ENCODE measurements around the gene PIGQ.

Gene PIGQ

GRCh38 chr16:630815-631405 lies 61.1 kb downstream of the PIGQ start, which contains the start of gene WFIKKN1:
Gene WFIKKN1 (plus strand): TSS chr16:630985. CDS start chr16:631254, 269 bp downstream.
- Histone ChIP-seq H3K9me2 (replicated peaks; ENCODE audit: insufficient read depth, low read length) (no peaks in the 10 kb centered on the region), H3K27ac (ENCODE audit: low read depth, low read length) (no peak within 1 kb of the TSS), H4K20me1 (ENCODE audit: low read depth, low read length) (no peaks in the 10 kb centered on the region), H2AFZ (ENCODE audit: low read depth, low read length, severe bottlenecking) (no peak within 1 kb of the TSS), H3K9me3 (ENCODE audit: insufficient read depth, low read length) (no peaks in the 10 kb centered on the region), H3F3A (ENCODE audit: insufficient read depth) (no peaks in the 10 kb centered on the region), H3K79me2 (ENCODE audit: insufficient read depth, low read length) (no peaks in the 10 kb centered on the region), H3K36me3 (ENCODE audit: low read length) (no peaks in the 10 kb centered on the region), H3K9ac (ENCODE audit: low read length) (no peak within 1 kb of the TSS), H3K4me3 (ENCODE audit: insufficient read depth, low read length, poor library complexity, severe bottlenecking) (no peak within 1 kb of the TSS), H3K27me3 (ENCODE audit: low read length) (no peaks in the 10 kb centered on the region), H3K4me2 (ENCODE audit: low read depth, low read length, poor library complexity, severe bottlenecking) (no peak within 1 kb of the TSS)
- TF ChIP-seq, protein P1, sequence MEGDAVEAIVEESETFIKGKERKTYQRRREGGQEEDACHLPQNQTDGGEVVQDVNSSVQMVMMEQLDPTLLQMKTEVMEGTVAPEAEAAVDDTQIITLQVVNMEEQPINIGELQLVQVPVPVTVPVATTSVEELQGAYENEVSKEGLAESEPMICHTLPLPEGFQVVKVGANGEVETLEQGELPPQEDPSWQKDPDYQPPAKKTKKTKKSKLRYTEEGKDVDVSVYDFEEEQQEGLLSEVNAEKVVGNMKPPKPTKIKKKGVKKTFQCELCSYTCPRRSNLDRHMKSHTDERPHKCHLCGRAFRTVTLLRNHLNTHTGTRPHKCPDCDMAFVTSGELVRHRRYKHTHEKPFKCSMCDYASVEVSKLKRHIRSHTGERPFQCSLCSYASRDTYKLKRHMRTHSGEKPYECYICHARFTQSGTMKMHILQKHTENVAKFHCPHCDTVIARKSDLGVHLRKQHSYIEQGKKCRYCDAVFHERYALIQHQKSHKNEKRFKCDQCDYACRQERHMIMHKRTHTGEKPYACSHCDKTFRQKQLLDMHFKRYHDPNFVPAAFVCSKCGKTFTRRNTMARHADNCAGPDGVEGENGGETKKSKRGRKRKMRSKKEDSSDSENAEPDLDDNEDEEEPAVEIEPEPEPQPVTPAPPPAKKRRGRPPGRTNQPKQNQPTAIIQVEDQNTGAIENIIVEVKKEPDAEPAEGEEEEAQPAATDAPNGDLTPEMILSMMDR (IDR thresholded peaks at IDR 0.05; ENCODE audit: insufficient read depth, low read length, poor library complexity, severe bottlenecking): no peak
- TF ChIP-seq EZH2phosphoT487 (conservative IDR thresholded peaks at IDR 0.05; ENCODE audit: low read length): no peak

- Histone ChIP-seq H3K36me3 (ENCODE audit: low read length) (no peaks in the 10 kb centered on the region), H4K20me1 (ENCODE audit: low read depth, low read length) (no peaks in the 10 kb centered on the region), H3K4me2 (ENCODE audit: low read depth, low read length, poor library complexity, severe bottlenecking) (no peak overlapping the region)
These were observed 62.1 kb downstream of the PIGQ start for GRCh38 chr16:631808-632358.

DNA sequence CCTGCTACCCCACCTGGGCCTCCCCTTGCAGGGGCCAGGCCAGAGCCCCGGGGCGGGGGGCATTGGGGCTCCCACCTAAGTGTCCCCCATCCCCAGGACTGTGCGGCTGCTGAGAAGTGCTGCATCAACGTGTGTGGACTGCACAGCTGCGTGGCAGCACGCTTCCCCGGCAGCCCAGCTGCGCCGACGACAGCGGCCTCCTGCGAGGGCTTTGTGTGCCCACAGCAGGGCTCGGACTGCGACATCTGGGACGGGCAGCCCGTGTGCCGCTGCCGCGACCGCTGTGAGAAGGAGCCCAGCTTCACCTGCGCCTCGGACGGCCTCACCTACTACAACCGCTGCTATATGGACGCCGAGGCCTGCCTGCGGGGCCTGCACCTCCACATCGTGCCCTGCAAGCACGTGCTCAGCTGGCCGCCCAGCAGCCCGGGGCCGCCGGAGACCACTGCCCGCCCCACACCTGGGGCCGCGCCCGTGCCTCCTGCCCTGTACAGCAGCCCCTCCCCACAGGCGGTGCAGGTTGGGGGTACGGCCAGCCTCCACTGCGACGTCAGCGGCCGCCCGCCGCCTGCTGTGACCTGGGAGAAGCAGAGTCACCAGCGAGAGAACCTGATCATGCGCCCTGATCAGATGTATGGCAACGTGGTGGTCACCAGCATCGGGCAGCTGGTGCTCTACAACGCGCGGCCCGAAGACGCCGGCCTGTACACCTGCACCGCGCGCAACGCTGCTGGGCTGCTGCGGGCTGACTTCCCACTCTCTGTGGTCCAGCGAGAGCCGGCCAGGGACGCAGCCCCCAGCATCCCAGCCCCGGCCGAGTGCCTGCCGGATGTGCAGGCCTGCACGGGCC lies 62.9 kb downstream of the PIGQ start:
- Histone ChIP-seq H3K36me3 (ENCODE audit: low read length) (no peaks in the 10 kb centered on the region), H3K27me3 (ENCODE audit: low read length) (no peaks in the 10 kb centered on the region)
- TF ChIP-seq EZH2phosphoT487 (conservative IDR thresholded peaks at IDR 0.05; ENCODE audit: low read length): no peak
- TF ChIP-seq, protein P1 (IDR thresholded peaks at IDR 0.05; ENCODE audit: insufficient read depth, low read length, poor library complexity, severe bottlenecking): no peak

More at GRCh38 chr16:631808-632358, 62.1 kb downstream of the PIGQ start:
- TF ChIP-seq, protein P1 (IDR thresholded peaks at IDR 0.05; ENCODE audit: insufficient read depth, low read length, poor library complexity, severe bottlenecking): no peak
- no peak for TF ChIP-seq EZH2phosphoT487 (conservative IDR thresholded peaks at IDR 0.05; ENCODE audit: low read length)
- Histone ChIP-seq H3K27me3 (ENCODE audit: low read length) (no peaks in the 10 kb centered on the region), H3K9ac (ENCODE audit: low read length) (no peak overlapping the region), H3K9me3 (ENCODE audit: insufficient read depth, low read length) (no peaks in the 10 kb centered on the region), H3F3A (ENCODE audit: insufficient read depth) (no peaks in the 10 kb centered on the region; the same call in 1 of the 2 replicates), H3K27ac (ENCODE audit: low read depth, low read length) (no peak overlapping the region), H3K9me2 (replicated peaks; ENCODE audit: insufficient read depth, low read length) (no peaks in the 10 kb centered on the region), H2AFZ (ENCODE audit: low read depth, low read length, severe bottlenecking) (no peak overlapping the region), H3K79me2 (ENCODE audit: insufficient read depth, low read length) (no peaks in the 10 kb centered on the region), H3K4me3 (ENCODE audit: insufficient read depth, low read length, poor library complexity, severe bottlenecking) (no peak overlapping the region)

More for the DNA sequence above, 62.9 kb downstream of the PIGQ start:
- no peaks in the 10 kb centered on the region for H3K9me2 ChIP-seq (replicated peaks; ENCODE audit: insufficient read depth, low read length)
- no peak overlapping the region for H3K4me3 ChIP-seq (ENCODE audit: insufficient read depth, low read length, poor library complexity, severe bottlenecking)
- no peaks in the 10 kb centered on the region for H3K79me2 ChIP-seq (ENCODE audit: insufficient read depth, low read length)
- no peak overlapping the region for H3K27ac ChIP-seq (ENCODE audit: low read depth, low read length)
- H3F3A ChIP-seq (ENCODE audit: insufficient read depth): no peaks in the 10 kb centered on the region; the same call in 1 of the 2 replicates
- no peaks in the 10 kb centered on the region for H3K9me3 ChIP-seq (ENCODE audit: insufficient read depth, low read length)
- no peak overlapping the region for H3K4me2 ChIP-seq (ENCODE audit: low read depth, low read length, poor library complexity, severe bottlenecking)
- no peak overlapping the region for H3K9ac ChIP-seq (ENCODE audit: low read length)
- no peaks in the 10 kb centered on the region for H4K20me1 ChIP-seq (ENCODE audit: low read depth, low read length)
- H2AFZ ChIP-seq (ENCODE audit: low read depth, low read length, severe bottlenecking): no peak overlapping the region
